ENCODE measurements around the gene C16orf92. TPM values are rescaled to one million over a fixed set of nuclear protein-coding genes. Genes with fewer than 3 reads are reported as not detected.

C16orf92 gene
- total RNA-seq, 1 donor from 2014 or later, result not detected

- DNase-seq, result no peak
- Histone ChIP-seq H3K36me3 (peaks cover 14% of the 10 kb centered on the region), H3K27ac (peak overlapping the region; percentile 99), H3K4me1 (peaks cover 30% of the 10 kb centered on the region), H3K9me3 (no peaks in the 10 kb centered on the region), H3K27me3 (ENCODE audit: low read depth) (no peaks in the 10 kb centered on the region), H3K4me3 (peak overlapping the region; percentile 95)
- no peak for TF ChIP-seq CTCF (IDR thresholded peaks at IDR 0.05)
- intact Hi-C loops (cut with DNase I), result no loop called here
- ATAC-seq, result no peak
These were observed 40.4 kb downstream of the C16orf92 start for GRCh38 chr16:30063278-30063892.

GRCh38 chr16:30063893-30064728 is 41.1 kb downstream of the C16orf92 start:
- peaks cover 37% of the 10 kb centered on the region for H3K4me1 ChIP-seq
- ATAC-seq (peak; percentile 58 to 59), DNase-seq (peak; percentile 86)
- no peaks in the 10 kb centered on the region for H3K9me3 ChIP-seq
- peak; percentile 33 for TF ChIP-seq CTCF (IDR thresholded peaks at IDR 0.05)
- peaks cover 22% of the 10 kb centered on the region for H3K36me3 ChIP-seq
- intact Hi-C loops (cut with DNase I), result no loop called here
- H3K27me3 ChIP-seq (ENCODE audit: low read depth), result no peaks in the 10 kb centered on the region
- peak overlapping the region; percentile 95 for H3K4me3 ChIP-seq
- H3K27ac ChIP-seq, result peak overlapping the region; percentile 99

GRCh38 chr16:30064729-30065101 is 41.7 kb downstream of the C16orf92 start:
- Histone ChIP-seq H3K4me3 (peak overlapping the region; percentile 95), H3K27ac (peak overlapping the region; percentile 99), H3K4me1 (peaks cover 43% of the 10 kb centered on the region), H3K36me3 (peaks cover 28% of the 10 kb centered on the region), H3K9me3 (no peaks in the 10 kb centered on the region), H3K27me3 (ENCODE audit: low read depth) (no peaks in the 10 kb centered on the region)
- TF ChIP-seq CTCF (IDR thresholded peaks at IDR 0.05), result no peak
- ATAC-seq, result peak; percentile 0 to 5
- no peak for DNase-seq
- intact Hi-C loops (cut with DNase I), result no loop called here

- ATAC-seq (peak; percentile 95 to 96), DNase-seq (peak; percentile 99)
- Histone ChIP-seq H3K36me3 (peaks cover 34% of the 10 kb centered on the region), H3K4me3 (peak within 1 kb of the TSS; percentile 95), H3K27ac (peak within 1 kb of the TSS; percentile 99), H3K27me3 (ENCODE audit: low read depth) (no peaks in the 10 kb centered on the region), H3K4me1 (peaks cover 47% of the 10 kb centered on the region), H3K9me3 (no peaks in the 10 kb centered on the region)
- intact Hi-C loops (cut with DNase I), result no loop called here
- TF ChIP-seq CTCF (IDR thresholded peaks at IDR 0.05), result peak; percentile 12
These were observed 42.3 kb downstream of the C16orf92 start, which contains the start of gene ALDOA for GRCh38 chr16:30065102-30065942. ALDOA (plus strand) TSS chr16:30065760; CDS start chr16:30066898, 1,138 bp downstream.

Data from lower lobe of right lung (tissue), 2 donors.